A549 (cell line): ENCODE results near the gene PLCD1. TPM values are rescaled to one million over a fixed set of nuclear protein-coding genes. Genes with fewer than 3 reads are reported as not detected.

Source experiments
- ATAC-seq, 2 experiments: fragments of 200-7000 bp in 1 of 2; fragments of >200 bp in 1 of 2; cut with Nextera tagmentation in 1 of 2; cut with Tn5 transposase in 1 of 2; 3 replicates each; pipeline versions ENCODE4 v1.8.0 to v1.9.1; 2018 to 2020; ENCODE audit warnings: mild to moderate bottlenecking in 1 of 2, moderate library complexity in 1 of 2
- CTCF ChIA-PET: fragments of 300-600 bp; sonication (Branson Sonifier 250); formaldehyde crosslinking; extraction: SDS; loops from one replicate; lab custom pipeline; 2021; ENCODE audit warnings: antibody characterized with exemption, inconsistent platforms; lab: Yijun Ruan, JAX
- POLR2A ChIA-PET: fragments of 350-600 bp; formaldehyde crosslinking; extraction: SDS; loops from one replicate; lab custom pipeline; 2021; ENCODE audit warnings: antibody characterized with exemption, inconsistent platforms; lab: Yijun Ruan, JAX
- DNase-seq, 2 experiments: peaks; one replicate each; pipeline versions ENCODE4 v3.0.0 to v3.0.0-alpha.2; 2011 to 2016; ENCODE audit warnings: low read depth in 1 of 2, low spot score in 1 of 2
- FAIRE-seq: peaks from 2 replicates; lab custom pipeline; 2011; peaks lifted over from hg19 to GRCh38; lab: Jason Lieb, UNC
- H3K27ac ChIP-seq, 2 experiments: fragments of >200 bp; sonication (Bioruptor Twin); formaldehyde crosslinking; 3 replicates each; pipeline ENCODE4 v1.5.1; 2016 to 2017
- H3K4me1 ChIP-seq: fragments of >200 bp; sonication (Bioruptor Twin); formaldehyde crosslinking; 3 replicates; pipeline ENCODE4 v1.6.1; 2016
- H3K4me2 ChIP-seq: fragments of >200 bp; sonication (Bioruptor Twin); formaldehyde crosslinking; 3 replicates; pipeline ENCODE4 v1.6.1; 2016
- H3K4me3 ChIP-seq: fragments of >200 bp; sonication (Bioruptor Twin); formaldehyde crosslinking; 3 replicates; pipeline ENCODE4 v1.5.1; 2016
- H3K9me3 ChIP-seq: fragments of >200 bp; sonication (Bioruptor Twin); formaldehyde crosslinking; 3 replicates; pipeline ENCODE4 v1.6.1; 2016
- CBX8 ChIP-seq: fragments of 200-600 bp; sonication (generic); IDR thresholded peaks from 2 replicates; pipeline ENCODE4 v1.6.1; 2016
- CHD2 ChIP-seq: fragments of 150-350 bp; IDR thresholded peaks from 2 replicates; pipeline ENCODE4 v1.6.1; 2014; ENCODE audit warnings: low read length; ENCODE audit not compliant: partially characterized antibody
- EHF ChIP-seq: fragments of 250-450 bp; sonication (Bioruptor Pico); IDR thresholded peaks from 2 replicates; pipeline ENCODE4 v1.5.0; 2020; ENCODE audit warnings: mild to moderate bottlenecking
- FOSL2 ChIP-seq, 2 experiments: fragments of 450-650 bp in 1 of 2; fragments of >200 bp in 1 of 2; sonication (Bioruptor Twin) in 1 of 2; formaldehyde crosslinking; IDR thresholded peaks; 2 replicates each; pipeline versions ENCODE4 v1.5.0 to v1.6.1; 2016 to 2020; ENCODE audit warnings: mild to moderate bottlenecking in 1 of 2, moderate library complexity in 1 of 2
- FOXS1 ChIP-seq: fragments of 250-450 bp; sonication (Bioruptor Pico); IDR thresholded peaks from 2 replicates; pipeline ENCODE4 v1.5.0; 2020; ENCODE audit warnings: mild to moderate bottlenecking, moderate library complexity
- HES2 ChIP-seq: fragments of >200 bp; sonication (Bioruptor Twin); formaldehyde crosslinking; IDR thresholded peaks from 2 replicates; pipeline ENCODE4 v1.6.1; 2016
- HOXB13 ChIP-seq: fragments of 250-450 bp; sonication (Bioruptor Pico); IDR thresholded peaks from 2 replicates; pipeline ENCODE4 v1.5.0; 2020; ENCODE audit warnings: low read depth, mild to moderate bottlenecking, moderate library complexity
- HOXB5 ChIP-seq: fragments of 250-450 bp; sonication (Bioruptor Pico); IDR thresholded peaks from 2 replicates; pipeline ENCODE4 v1.5.0; 2020; ENCODE audit warnings: mild to moderate bottlenecking, moderate library complexity
- JUNB ChIP-seq: fragments of >200 bp; sonication (Bioruptor Twin); formaldehyde crosslinking; IDR thresholded peaks from 2 replicates; pipeline ENCODE4 v1.6.1; 2016
- KDM1A ChIP-seq: fragments of 200-600 bp; sonication (generic); IDR thresholded peaks from 2 replicates; pipeline ENCODE4 v1.6.1; 2016; ENCODE audit warnings: low read depth, mild to moderate bottlenecking
- NFE2L2 ChIP-seq: fragments of 150-350 bp; conservative IDR thresholded peaks from 2 replicates; pipeline ENCODE4 v1.6.1; 2014; ENCODE audit warnings: low read length
- NR3C1 ChIP-seq: fragments of >200 bp; sonication (Bioruptor Twin); formaldehyde crosslinking; IDR thresholded peaks from 3 replicates; pipeline ENCODE4 v1.6.1; 2017
- RAD21 ChIP-seq, 2 experiments: fragments of >200 bp in 1 of 2; sonication (Bioruptor Twin) in 1 of 2; formaldehyde crosslinking in 1 of 2; IDR thresholded peaks in 1 of 2; conservative IDR thresholded peaks in 1 of 2; 2 replicates in 1 of 2; 3 replicates in 1 of 2; pipeline ENCODE4 v1.6.1; 2012 to 2018; ENCODE audit warnings: inconsistent platforms in 1 of 2
- RARB ChIP-seq: fragments of 250-450 bp; sonication (Bioruptor Pico); IDR thresholded peaks from 2 replicates; pipeline ENCODE4 v1.8.0; 2021; ENCODE audit warnings: mild to moderate bottlenecking, moderate library complexity
- RCOR1 ChIP-seq: fragments of 150-350 bp; IDR thresholded peaks from 2 replicates; pipeline ENCODE4 v1.6.1; 2014; ENCODE audit warnings: antibody characterized with exemption, low read length, low read depth
- SMC3 ChIP-seq: fragments of >200 bp; sonication (Bioruptor Twin); formaldehyde crosslinking; IDR thresholded peaks from 3 replicates; pipeline ENCODE4 v1.6.1; 2018; ENCODE audit warnings: inconsistent platforms
- TFCP2L1 ChIP-seq: fragments of 250-450 bp; sonication (Bioruptor Pico); IDR thresholded peaks from 2 replicates; pipeline ENCODE4 v1.5.0; 2021; ENCODE audit warnings: mild to moderate bottlenecking
- ZFP36 ChIP-seq: fragments of 450-650 bp; IDR thresholded peaks from 2 replicates; pipeline ENCODE4 v1.6.1; 2014; ENCODE audit warnings: borderline replicate concordance; ENCODE audit not compliant: partially characterized antibody
- ZNF302 ChIP-seq: fragments of 250-450 bp; sonication (Bioruptor Pico); IDR thresholded peaks from 2 replicates; pipeline ENCODE4 v1.9.0; 2021; ENCODE audit warnings: inconsistent platforms, mild to moderate bottlenecking, moderate library complexity
- ZSCAN20 ChIP-seq: fragments of 250-450 bp; sonication (Bioruptor Pico); IDR thresholded peaks from 2 replicates; pipeline ENCODE4 v1.8.0; 2022; ENCODE audit warnings: mild to moderate bottlenecking, moderate library complexity
- WGBS: methylation state at CpG from one replicate; pipeline ENCODE4 v1.1.6; 2017; ENCODE audit errors: missing lambda C conversion rate; 5-methylcytosine and 5-hydroxymethylcytosine counted together
- polyA plus RNA-seq, 4 experiments: library from polyadenylated mRNA; depleted of rRNA in 3 of 4; stranded (reverse); fragments of >200 nt; fragmentation: RNase III in 1 of 4; extraction: RNeasy Plus Mini Kit Qiagen cat#74134 plus additional on column Dnase treatment in 1 of 4; gene quantifications; 2 replicates in 3 of 4; 3 replicates in 1 of 4; pipeline ENCODE4 v1.2.3, GENCODE V29; 2011 to 2017
- TF ChIP-seq, protein P1 (sequence below): fragments of 250-450 bp; sonication (Bioruptor Pico); IDR thresholded peaks from 2 replicates; pipeline ENCODE4 v1.5.0; 2021; ENCODE audit warnings: mild to moderate bottlenecking, moderate library complexity, borderline replicate concordance
- TF ChIP-seq, protein P2 (sequence below): IDR thresholded peaks from 2 replicates; pipeline ENCODE4 v1.6.1; 2012
- TF ChIP-seq, protein P3 (sequence below): fragments of >200 bp; sonication (Bioruptor Twin); formaldehyde crosslinking; IDR thresholded peaks from 3 replicates; pipeline ENCODE4 v1.5.1; 2016

Gene PLCD1
- polyA plus RNA-seq, 2 of the 4 experiments (the other 2 are of a cell fraction): 3.9 to 4.8 TPM

DNA sequence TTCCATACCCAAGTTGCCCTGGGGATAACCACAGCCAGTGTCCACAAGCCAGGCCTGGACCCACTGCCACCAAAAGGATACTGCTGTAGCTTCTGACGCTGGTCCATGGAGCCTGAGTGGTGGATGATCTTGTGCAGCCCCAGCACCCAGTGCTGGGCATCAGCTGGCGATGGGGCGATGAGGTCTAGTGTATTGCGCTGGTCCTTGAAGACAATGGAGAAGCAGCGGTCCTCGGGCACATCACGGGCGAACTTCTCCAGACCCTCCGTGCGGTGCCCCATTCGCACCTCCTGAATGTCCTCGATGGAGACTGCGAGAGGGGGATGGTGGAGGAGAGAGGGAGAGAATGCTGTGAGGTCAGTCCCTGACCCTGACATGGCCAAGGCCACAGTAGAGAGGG lies 13.0 kb downstream of the PLCD1 start (continued):
- TF ChIP-seq, protein P1, sequence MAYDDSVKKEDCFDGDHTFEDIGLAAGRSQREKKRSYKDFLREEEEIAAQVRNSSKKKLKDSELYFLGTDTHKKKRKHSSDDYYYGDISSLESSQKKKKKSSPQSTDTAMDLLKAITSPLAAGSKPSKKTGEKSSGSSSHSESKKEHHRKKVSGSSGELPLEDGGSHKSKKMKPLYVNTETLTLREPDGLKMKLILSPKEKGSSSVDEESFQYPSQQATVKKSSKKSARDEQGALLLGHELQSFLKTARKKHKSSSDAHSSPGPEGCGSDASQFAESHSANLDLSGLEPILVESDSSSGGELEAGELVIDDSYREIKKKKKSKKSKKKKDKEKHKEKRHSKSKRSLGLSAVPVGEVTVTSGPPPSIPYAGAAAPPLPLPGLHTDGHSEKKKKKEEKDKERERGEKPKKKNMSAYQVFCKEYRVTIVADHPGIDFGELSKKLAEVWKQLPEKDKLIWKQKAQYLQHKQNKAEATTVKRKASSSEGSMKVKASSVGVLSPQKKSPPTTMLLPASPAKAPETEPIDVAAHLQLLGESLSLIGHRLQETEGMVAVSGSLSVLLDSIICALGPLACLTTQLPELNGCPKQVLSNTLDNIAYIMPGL: no peak
- no peak for TF ChIP-seq HOXB5 (CRISPR knock-in tag)
- no peak for TF ChIP-seq KDM1A
- TF ChIP-seq ZNF302 (CRISPR knock-in tag): no peak
- no peak for TF ChIP-seq FOSL2 (IDR thresholded peaks at IDR 0.05)
- no peak for TF ChIP-seq FOSL2 (CRISPR knock-in tag; IDR thresholded peaks at IDR 0.05)
- TF ChIP-seq NR3C1: no peak
- TF ChIP-seq FOXS1 (CRISPR knock-in tag): no peak
- TF ChIP-seq EHF (CRISPR knock-in tag): no peak
- no peak for TF ChIP-seq TFCP2L1 (CRISPR knock-in tag)
- TF ChIP-seq, protein P2, sequence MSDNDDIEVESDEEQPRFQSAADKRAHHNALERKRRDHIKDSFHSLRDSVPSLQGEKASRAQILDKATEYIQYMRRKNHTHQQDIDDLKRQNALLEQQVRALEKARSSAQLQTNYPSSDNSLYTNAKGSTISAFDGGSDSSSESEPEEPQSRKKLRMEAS: no peak
- TF ChIP-seq SMC3: no peak
- TF ChIP-seq CBX8: no peak
- TF ChIP-seq RAD21 (conservative IDR thresholded peaks at IDR 0.05 in 1 of 2, IDR thresholded peaks at IDR 0.05 in 1 of 2): no peak
- no peak for TF ChIP-seq ZFP36

DNA sequence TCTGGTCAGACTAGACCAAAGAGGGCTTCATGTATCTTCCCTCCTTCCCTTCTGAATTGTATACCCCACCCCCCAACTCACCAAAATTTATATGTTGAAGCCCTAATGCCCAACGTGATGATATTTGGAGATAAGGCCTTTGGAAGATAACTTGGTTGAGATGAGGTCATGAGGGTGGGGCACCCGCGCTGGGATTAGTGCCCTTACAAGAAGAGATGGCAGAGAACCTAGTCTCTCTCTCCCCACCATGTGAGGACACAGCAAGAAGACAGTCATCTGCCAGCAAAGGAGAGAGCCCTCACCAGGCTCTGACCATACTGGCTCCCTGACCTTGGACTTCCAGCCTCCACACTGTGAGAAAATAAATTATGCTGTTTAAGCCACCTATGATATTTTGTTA lies 13.5 kb downstream of the PLCD1 start:
- no peak overlapping the region for H3K4me2 ChIP-seq
- no peaks in the 10 kb centered on the region for H3K4me1 ChIP-seq
- ChIA-PET POLR2A (no interaction called here), CTCF (interaction anchor here (0.8 to 5.5 kb wide), 2 partner anchors 14 to 19 kb away, joined by 3 to 31 read pairs; no protein-coding TSS in a partner anchor)
- TF ChIP-seq, protein P3, sequence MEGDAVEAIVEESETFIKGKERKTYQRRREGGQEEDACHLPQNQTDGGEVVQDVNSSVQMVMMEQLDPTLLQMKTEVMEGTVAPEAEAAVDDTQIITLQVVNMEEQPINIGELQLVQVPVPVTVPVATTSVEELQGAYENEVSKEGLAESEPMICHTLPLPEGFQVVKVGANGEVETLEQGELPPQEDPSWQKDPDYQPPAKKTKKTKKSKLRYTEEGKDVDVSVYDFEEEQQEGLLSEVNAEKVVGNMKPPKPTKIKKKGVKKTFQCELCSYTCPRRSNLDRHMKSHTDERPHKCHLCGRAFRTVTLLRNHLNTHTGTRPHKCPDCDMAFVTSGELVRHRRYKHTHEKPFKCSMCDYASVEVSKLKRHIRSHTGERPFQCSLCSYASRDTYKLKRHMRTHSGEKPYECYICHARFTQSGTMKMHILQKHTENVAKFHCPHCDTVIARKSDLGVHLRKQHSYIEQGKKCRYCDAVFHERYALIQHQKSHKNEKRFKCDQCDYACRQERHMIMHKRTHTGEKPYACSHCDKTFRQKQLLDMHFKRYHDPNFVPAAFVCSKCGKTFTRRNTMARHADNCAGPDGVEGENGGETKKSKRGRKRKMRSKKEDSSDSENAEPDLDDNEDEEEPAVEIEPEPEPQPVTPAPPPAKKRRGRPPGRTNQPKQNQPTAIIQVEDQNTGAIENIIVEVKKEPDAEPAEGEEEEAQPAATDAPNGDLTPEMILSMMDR: no peak
- no peak for TF ChIP-seq RCOR1
- TF ChIP-seq NFE2L2: no peak
- TF ChIP-seq HES2: no peak
- TF ChIP-seq, protein P1: no peak
- TF ChIP-seq CHD2: no peak
- TF ChIP-seq CBX8: no peak
- TF ChIP-seq ZSCAN20: no peak
- TF ChIP-seq ZFP36: no peak
- TF ChIP-seq TFCP2L1 (CRISPR knock-in tag): no peak
- no peak for TF ChIP-seq HOXB13 (CRISPR knock-in tag)
- TF ChIP-seq JUNB: no peak
- TF ChIP-seq RARB (CRISPR knock-in tag): no peak
- DNase-seq (no peak), ATAC-seq (no peak), FAIRE-seq (no peak)
- no peak overlapping the region for H3K27ac ChIP-seq
- 64% methylated on average over 3 of the region's 3 CpGs for whole genome bisulfite sequencing
- no peak overlapping the region for H3K4me3 ChIP-seq
- peaks cover 3% of the 10 kb centered on the region; the same call in 1 of the 3 replicates for H3K9me3 ChIP-seq
